ENCODE data around the gene CIB4.
A peak's percentile ranks its signal among the peaks of the same experiment; 100 is the strongest.

Gene CIB4

DNA sequence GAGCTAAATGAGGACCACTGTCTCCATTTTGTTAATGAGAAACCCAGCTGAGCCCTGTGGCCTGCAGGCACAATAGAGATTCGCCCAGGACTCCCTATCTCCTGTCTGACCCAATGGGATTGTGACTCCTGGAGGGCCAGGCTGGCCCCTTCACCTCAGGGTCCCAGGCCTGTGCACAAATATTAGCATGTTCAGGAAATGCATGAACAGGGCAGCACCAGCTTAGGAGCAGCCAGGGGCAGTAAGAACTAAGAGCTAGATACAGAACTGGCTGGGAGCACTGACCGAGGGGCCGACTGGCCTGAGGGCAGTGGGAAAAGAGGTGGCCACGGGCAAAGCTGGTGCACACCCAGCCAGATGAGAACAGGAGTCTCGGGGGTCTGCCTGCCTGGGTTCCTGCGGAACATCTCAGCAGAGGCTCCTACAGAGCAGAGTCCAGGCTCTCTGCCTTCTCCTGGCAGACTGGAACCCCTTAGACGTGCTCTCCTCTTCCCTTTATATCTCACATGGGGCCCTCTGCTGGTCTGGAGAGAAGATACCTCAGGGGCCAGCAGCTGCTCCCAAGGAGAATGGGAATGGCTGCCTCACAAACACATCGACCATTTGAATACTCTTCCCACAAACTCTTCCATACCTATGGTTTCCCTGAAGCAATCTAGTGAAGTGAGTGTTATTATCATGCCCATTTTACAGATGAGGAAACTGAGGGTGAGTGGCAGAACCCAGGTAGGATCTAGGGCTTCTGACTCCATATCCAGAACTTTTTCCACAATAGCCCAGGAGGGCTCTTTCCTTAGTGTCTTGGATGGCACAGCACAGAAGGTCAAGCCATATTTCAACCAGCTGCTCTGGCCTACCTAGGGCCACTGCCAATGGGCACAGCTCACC is 85.7 kb downstream of the CIB4 start:
- peaks cover 33% of the 10 kb centered on the region for H3K27me3 ChIP-seq (replicated peaks)
- TF ChIP-seq, protein P1, sequence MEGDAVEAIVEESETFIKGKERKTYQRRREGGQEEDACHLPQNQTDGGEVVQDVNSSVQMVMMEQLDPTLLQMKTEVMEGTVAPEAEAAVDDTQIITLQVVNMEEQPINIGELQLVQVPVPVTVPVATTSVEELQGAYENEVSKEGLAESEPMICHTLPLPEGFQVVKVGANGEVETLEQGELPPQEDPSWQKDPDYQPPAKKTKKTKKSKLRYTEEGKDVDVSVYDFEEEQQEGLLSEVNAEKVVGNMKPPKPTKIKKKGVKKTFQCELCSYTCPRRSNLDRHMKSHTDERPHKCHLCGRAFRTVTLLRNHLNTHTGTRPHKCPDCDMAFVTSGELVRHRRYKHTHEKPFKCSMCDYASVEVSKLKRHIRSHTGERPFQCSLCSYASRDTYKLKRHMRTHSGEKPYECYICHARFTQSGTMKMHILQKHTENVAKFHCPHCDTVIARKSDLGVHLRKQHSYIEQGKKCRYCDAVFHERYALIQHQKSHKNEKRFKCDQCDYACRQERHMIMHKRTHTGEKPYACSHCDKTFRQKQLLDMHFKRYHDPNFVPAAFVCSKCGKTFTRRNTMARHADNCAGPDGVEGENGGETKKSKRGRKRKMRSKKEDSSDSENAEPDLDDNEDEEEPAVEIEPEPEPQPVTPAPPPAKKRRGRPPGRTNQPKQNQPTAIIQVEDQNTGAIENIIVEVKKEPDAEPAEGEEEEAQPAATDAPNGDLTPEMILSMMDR (IDR thresholded peaks at IDR 0.05; ENCODE audit: low read depth, low read length, missing control alignments) = peak; percentile 44
- H3K36me3 ChIP-seq (replicated peaks) = no peaks in the 10 kb centered on the region
- DNase-seq = no peak
- no peak overlapping the region for H3K27ac ChIP-seq
- in situ Hi-C loops (cut with HindIII; ENCODE audit: low pct_ligation_motif_present, low sequenced_read_pairs) = no loop called here
- H3K4me3 ChIP-seq (ENCODE audit: low read depth, low read length) = no peak overlapping the region

GRCh38 chr2:26552641-26553374 is 88.4 kb downstream of the CIB4 start:
- H3K27ac ChIP-seq = no peak overlapping the region
- no peak overlapping the region for H3K4me3 ChIP-seq (ENCODE audit: low read depth, low read length)
- H3K36me3 ChIP-seq (replicated peaks) = no peaks in the 10 kb centered on the region
- TF ChIP-seq, protein P1 (IDR thresholded peaks at IDR 0.05; ENCODE audit: low read depth, low read length, missing control alignments) = no peak
- in situ Hi-C loops (cut with HindIII; ENCODE audit: low pct_ligation_motif_present, low sequenced_read_pairs) = no loop called here
- no peak for DNase-seq
- peaks cover 12% of the 10 kb centered on the region for H3K27me3 ChIP-seq (replicated peaks)

- TF ChIP-seq, protein P1 (IDR thresholded peaks at IDR 0.05; ENCODE audit: low read depth, low read length, missing control alignments) = no peak
- no peak for DNase-seq
- peaks cover 4% of the 10 kb centered on the region for H3K27me3 ChIP-seq (replicated peaks)
- no peak overlapping the region for H3K27ac ChIP-seq
- H3K36me3 ChIP-seq (replicated peaks) = no peaks in the 10 kb centered on the region
- in situ Hi-C loops (cut with HindIII; ENCODE audit: low pct_ligation_motif_present, low sequenced_read_pairs) = no loop called here
- H3K4me3 ChIP-seq (ENCODE audit: low read depth, low read length) = no peak overlapping the region
Observed at GRCh38 chr2:26550276-26551015, 90.7 kb downstream of the CIB4 start.

- Histone ChIP-seq H3K36me3 (replicated peaks) (no peaks in the 10 kb centered on the region), H3K4me3 (ENCODE audit: low read depth, low read length) (no peak overlapping the region), H3K27me3 (replicated peaks) (peaks cover 2% of the 10 kb centered on the region), H3K27ac (no peak overlapping the region)
- DNase-seq = no peak
- TF ChIP-seq, protein P1 (IDR thresholded peaks at IDR 0.05; ENCODE audit: low read depth, low read length, missing control alignments) = no peak
- in situ Hi-C loops (cut with HindIII; ENCODE audit: low pct_ligation_motif_present, low sequenced_read_pairs) = no loop called here
Observed at GRCh38 chr2:26542676-26543505, 98.3 kb downstream of the CIB4 start.

- TF ChIP-seq, protein P1 (IDR thresholded peaks at IDR 0.05; ENCODE audit: low read depth, low read length, missing control alignments) = no peak
- no peak for DNase-seq
Observed at GRCh38 chr2:26542194-26542455, 99.0 kb downstream of the CIB4 start.

More at GRCh38 chr2:26542194-26542455, 99.0 kb downstream of the CIB4 start:
- Histone ChIP-seq H3K4me3 (ENCODE audit: low read depth, low read length) (no peak overlapping the region), H3K36me3 (replicated peaks) (no peaks in the 10 kb centered on the region), H3K27ac (no peak overlapping the region), H3K27me3 (replicated peaks) (peaks cover 2% of the 10 kb centered on the region)
- in situ Hi-C loops (cut with HindIII; ENCODE audit: low pct_ligation_motif_present, low sequenced_read_pairs) = no loop called here
